Measurements from ENCODE around the gene NTN5.
"Not testable (repeated sequence)": the region's sequence is repeated elsewhere in the genome, so short reads cannot be mapped to it uniquely, and the experiment has no call there.

Gene NTN5

DNA sequence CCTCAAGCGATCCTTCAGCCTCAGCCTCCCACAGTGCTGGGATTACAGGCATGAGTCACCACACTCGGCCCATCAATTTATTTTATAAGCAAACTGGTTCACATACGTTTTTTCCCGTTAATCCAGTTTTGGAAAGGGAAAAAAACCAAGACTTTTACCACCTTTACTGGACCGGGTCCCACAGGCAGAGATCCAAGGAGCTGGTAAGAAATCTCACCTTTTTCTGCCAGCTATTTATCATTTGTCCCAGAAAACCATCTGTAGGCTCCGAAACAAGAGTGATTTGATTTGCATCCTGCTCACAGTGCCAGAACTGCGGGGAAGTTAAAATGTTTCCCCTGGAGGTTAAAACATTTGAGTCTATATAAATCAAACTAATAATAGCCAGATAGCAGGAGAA lies 16.6 kb upstream of the NTN5 start:
- TF ChIP-seq, protein P1, sequence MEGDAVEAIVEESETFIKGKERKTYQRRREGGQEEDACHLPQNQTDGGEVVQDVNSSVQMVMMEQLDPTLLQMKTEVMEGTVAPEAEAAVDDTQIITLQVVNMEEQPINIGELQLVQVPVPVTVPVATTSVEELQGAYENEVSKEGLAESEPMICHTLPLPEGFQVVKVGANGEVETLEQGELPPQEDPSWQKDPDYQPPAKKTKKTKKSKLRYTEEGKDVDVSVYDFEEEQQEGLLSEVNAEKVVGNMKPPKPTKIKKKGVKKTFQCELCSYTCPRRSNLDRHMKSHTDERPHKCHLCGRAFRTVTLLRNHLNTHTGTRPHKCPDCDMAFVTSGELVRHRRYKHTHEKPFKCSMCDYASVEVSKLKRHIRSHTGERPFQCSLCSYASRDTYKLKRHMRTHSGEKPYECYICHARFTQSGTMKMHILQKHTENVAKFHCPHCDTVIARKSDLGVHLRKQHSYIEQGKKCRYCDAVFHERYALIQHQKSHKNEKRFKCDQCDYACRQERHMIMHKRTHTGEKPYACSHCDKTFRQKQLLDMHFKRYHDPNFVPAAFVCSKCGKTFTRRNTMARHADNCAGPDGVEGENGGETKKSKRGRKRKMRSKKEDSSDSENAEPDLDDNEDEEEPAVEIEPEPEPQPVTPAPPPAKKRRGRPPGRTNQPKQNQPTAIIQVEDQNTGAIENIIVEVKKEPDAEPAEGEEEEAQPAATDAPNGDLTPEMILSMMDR (conservative IDR thresholded peaks at IDR 0.05; ENCODE audit: low read length): no peak
- no peak for DNase-seq (ENCODE audit: low read depth)
- no peak overlapping the region for H3K4me3 ChIP-seq (ENCODE audit: low read length)

DNA sequence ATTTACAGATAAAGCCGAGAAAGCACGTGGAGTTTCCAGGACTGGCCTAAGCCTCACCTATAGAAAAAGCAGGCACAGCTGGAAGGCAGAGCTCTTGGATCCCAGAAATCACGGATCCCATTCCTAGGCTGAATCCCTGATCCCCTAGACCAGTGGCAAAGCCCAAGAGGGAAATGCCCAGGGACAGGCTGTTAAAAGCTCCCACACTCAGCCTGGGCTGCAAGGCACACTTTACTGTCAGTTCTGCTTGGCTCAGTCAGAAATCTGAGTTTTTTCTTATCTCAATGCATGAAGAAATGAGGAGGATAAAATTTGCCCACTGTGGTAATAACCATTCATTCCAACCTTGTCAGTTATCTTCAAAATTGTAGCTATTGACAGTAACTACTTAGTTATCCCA lies 15.0 kb upstream of the NTN5 start:
- no peak overlapping the region for H3K4me3 ChIP-seq (ENCODE audit: low read length)
- TF ChIP-seq, protein P1 (conservative IDR thresholded peaks at IDR 0.05; ENCODE audit: low read length): no peak
- no peak for DNase-seq (ENCODE audit: low read depth)

DNA sequence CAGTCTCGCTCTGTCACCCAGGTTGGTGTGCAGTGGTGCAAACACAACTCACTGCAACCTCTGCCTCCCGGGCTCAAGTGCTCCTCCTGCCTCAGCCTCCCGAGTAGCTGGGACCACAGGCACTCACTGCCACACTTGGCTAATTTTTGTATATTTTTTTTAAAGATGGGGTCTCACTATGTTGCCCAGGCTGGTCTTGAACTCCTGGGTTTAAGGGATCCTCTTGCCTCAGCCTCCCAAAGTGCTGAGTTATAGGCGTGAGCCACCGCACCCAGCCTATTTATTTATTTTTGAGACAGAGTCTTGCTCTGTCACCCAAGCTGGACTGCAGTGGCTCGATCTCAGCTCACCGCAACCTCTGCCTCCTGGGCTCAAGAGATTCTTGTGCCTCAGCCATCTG lies 13.8 kb upstream of the NTN5 start:
- not testable (repeated sequence) for H3K4me3 ChIP-seq (ENCODE audit: low read length); DNase-seq (ENCODE audit: low read depth)

DNA sequence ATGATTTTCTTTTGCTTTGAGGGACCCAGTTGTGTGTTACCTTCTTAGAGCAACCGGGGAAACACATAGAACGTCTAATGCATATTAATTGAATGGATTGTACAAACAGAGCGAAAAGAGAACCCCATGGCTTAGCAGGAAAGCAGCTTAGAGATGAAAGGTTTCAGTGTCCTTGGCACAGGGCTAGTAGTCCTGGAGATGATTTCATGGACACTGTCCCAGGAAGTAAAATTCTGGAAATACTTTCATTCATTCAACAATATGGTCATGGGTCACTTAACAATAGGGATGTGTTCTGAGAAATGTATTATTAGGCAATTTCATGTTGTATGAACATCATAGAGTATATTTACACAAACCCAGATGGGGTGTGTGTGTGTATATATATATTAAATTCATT lies 13.3 kb upstream of the NTN5 start:
- TF ChIP-seq, protein P1 (conservative IDR thresholded peaks at IDR 0.05; ENCODE audit: low read length): no peak
- DNase-seq (ENCODE audit: low read depth): no peak
- no peak overlapping the region for H3K4me3 ChIP-seq (ENCODE audit: low read length)

DNA sequence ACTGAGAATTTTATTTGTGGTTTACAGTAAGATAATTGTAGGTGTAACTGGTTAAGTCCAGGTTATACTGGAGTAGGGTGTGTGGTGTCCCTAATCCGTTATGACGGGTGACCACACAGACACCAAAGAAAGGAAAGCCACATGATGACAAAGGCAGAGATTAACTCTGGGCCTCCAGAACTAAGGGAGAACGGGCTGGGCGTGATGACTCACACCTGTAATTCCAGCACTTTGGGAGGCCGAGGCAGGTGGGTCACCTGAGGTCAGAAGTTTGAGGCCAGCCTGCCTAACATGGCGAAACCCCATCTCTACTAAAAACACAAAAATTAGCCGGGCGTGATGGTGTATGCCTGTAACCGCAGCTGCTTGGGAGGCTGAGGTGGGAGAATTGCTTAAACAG lies 12.8 kb upstream of the NTN5 start:
- TF ChIP-seq, protein P1 (conservative IDR thresholded peaks at IDR 0.05; ENCODE audit: low read length): no peak
- H3K4me3 ChIP-seq (ENCODE audit: low read length): no peak overlapping the region
- no peak for DNase-seq (ENCODE audit: low read depth)

DNA sequence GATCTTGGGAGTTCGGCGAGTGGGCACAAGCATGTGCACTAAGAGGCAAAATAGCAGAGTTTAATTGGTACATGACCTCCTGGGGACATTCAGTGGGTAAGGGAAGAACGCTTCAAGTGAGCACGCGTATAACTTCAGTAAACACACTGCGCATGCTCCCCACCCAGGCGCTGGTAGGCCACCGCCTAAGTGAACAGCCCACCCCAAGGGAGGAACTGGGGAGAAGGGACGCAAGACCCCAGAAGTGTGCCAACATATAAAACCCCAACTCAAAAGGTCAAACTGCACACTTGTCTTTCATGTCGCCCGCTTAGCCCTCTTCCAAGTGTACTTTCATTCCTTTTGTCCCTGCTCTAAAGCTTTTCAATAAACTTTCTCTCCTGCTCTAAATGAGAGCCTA lies 10.5 kb upstream of the NTN5 start:
- DNase-seq (ENCODE audit: low read depth): peak; percentile 42
- TF ChIP-seq, protein P1 (conservative IDR thresholded peaks at IDR 0.05; ENCODE audit: low read length): no peak
- H3K4me3 ChIP-seq (ENCODE audit: low read length): peak overlapping the region; percentile 20; the same call in 1 of the 2 replicates

DNA sequence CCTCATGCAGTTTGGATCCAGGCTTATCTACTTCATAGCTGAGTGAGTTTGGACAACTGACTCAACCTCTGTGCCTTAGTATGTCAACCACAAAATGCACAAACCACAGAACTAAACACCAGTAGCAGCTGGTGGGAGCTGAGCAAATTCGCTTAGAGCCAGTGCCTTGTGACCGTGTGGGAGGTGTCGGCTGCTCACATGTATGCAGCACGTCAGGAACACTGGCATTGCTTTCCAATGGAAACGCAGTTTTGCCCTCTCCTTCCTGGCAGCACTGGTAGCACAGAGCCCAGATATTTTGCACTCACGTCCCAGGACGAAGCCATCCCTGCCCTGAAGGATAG lies 8.3 kb upstream of the NTN5 start:
- TF ChIP-seq, protein P1 (conservative IDR thresholded peaks at IDR 0.05; ENCODE audit: low read length): no peak
- DNase-seq (ENCODE audit: low read depth): peak; percentile 30
- no peak overlapping the region for H3K4me3 ChIP-seq (ENCODE audit: low read length)

DNA sequence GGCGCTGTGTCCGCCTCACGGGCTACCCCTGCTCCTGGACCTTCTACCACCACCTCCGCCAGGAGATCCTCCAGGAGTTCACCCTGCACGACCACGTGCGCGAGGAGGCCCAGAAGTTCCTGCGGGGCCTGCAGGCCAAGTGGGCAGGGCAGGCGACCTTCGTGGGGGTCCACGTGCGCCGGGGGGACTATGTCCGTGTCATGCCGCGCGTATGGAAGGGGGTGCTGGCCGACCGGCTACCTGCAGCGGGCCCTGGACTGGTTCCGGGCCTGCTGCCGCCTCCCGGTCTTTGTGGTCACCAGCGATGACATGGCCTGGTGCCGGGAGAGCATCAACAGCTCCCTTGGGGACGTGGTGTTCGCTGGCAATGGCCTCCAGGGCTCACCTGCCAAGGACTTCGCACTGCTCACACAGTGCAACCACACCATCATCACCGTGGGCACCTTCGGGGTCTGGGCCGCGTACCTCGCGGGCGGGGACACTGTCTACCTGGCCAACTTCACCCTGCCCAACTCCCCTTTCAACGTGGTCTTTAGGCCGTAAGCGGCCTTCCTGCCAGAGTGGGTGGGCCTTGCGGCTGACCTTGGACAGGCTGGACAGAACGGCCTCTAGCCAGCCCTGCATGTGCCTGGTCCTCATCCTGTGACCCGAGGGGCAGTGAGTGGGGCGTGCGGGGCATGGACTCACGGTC lies 7.8 kb upstream of the NTN5 start:
- H3K4me3 ChIP-seq (ENCODE audit: low read length): no peak overlapping the region
- no peak for DNase-seq (ENCODE audit: low read depth)
- TF ChIP-seq, protein P1 (conservative IDR thresholded peaks at IDR 0.05; ENCODE audit: low read length): no peak

DNA sequence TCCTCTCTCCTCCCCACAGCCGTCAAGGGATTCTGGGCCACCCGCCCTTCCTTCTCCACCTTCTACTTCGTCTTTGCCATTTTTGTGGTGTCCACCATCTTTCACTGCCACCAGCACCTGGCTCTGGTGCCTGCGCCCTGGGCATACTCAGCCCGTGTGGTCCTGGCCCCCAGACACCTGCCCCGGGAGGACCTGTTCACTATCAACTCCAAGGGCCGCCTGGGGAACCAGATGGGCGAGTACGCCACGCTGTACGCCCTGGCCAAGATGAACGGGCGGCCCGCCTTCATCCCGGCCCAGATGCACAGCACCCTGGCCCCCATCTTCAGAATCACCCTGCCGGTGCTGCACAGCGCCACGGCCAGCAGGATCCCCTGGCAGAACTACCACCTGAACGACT lies 7.2 kb upstream of the NTN5 start:
- not testable (repeated sequence) for H3K4me3 ChIP-seq (ENCODE audit: low read length); DNase-seq (ENCODE audit: low read depth)
